Measurements from ENCODE around the gene SELENON. TPM values are rescaled to one million over a fixed set of nuclear protein-coding genes. Genes with fewer than 3 reads are reported as not detected.

Gene SELENON
- total RNA-seq, 4 donors from 2014 or later: 20.0 to 51.0 (median 43.3) TPM

DNA sequence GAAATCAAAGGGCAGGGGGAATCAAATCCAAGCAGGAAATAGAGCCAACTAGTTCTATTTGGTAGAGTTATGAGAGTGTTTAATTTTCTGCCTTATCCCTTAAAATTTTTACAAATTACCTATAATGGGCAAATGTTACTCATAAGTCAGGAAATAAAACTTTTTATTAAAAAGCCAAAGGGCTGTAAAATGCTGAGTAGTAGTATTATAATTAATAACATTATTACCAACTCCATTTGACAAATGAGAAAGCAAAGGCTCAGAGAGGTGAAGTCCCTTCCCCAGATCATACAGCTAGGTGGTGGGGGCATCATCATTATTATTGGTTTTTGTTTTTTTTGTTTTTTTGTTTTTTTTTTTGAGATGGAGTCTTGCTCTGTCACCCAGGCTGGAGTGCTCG is 3.4 kb downstream of the SELENON start:
- H3K4me3 ChIP-seq: no peak overlapping the region
- peaks cover 58 to 66% of the 10 kb centered on the region in 2 donors for H3K4me1 ChIP-seq
- intact Hi-C loops (cut with DNase I; ENCODE audit: low total_unique reads) (loop anchor here (5.0 to 10.0 kb wide), 3 partner anchors 261 to 569 kb away; partner anchors contain the start of genes LDLRAP1, MACO1 and SYF2), in situ Hi-C loops (cut with MboI; ENCODE audit: low sequenced_read_pairs in 4 of 4) (loop anchor here in 1 of 4 donors (5.0 to 10.0 kb wide), 2 partner anchors 59 to 191 kb away; no protein-coding TSS in a partner anchor)
- peaks cover 0 to under 1% of the 10 kb centered on the region in 2 donors for H3K36me3 ChIP-seq
- DNase-seq (no peak), ATAC-seq (no peak)
- no peak for TF ChIP-seq CTCF (IDR thresholded peaks at IDR 0.05 in 4 of 5, conservative IDR thresholded peaks at IDR 0.05 in 1 of 5)
- no peak for TF ChIP-seq POLR2A (IDR thresholded peaks at IDR 0.05)
- H3K9me3 ChIP-seq: no peaks in the 10 kb centered on the region
- peak overlapping the region; percentile 79 to 85 (median 82) for H3K27ac ChIP-seq
- H3K27me3 ChIP-seq: no peaks in the 10 kb centered on the region

- intact Hi-C loops (cut with DNase I; ENCODE audit: low total_unique reads): loop anchor here (2.0 to 10.0 kb wide), 4 partner anchors 188 to 570 kb away; partner anchors contain the start of genes LDLRAP1, MACO1, MAN1C1 and SYF2
- in situ Hi-C loops (cut with MboI; ENCODE audit: low sequenced_read_pairs in 4 of 4): loop anchor here in 1 of 4 donors (5.0 to 10.0 kb wide), 2 partner anchors 60 to 192 kb away; no protein-coding TSS in a partner anchor
- Histone ChIP-seq H3K4me3 (no peak overlapping the region), H3K27me3 (no peaks in the 10 kb centered on the region), H3K36me3 (peaks cover 0 to 10% of the 10 kb centered on the region in 2 donors), H3K27ac (peak overlapping the region; percentile 79 to 85 (median 82)), H3K9me3 (no peaks in the 10 kb centered on the region), H3K4me1 (peaks cover 58 to 61% of the 10 kb centered on the region in 2 donors)
- TF ChIP-seq CTCF (IDR thresholded peaks at IDR 0.05 in 4 of 5, conservative IDR thresholded peaks at IDR 0.05 in 1 of 5) (no peak), POLR2A (IDR thresholded peaks at IDR 0.05) (no peak)
- DNase-seq: peak; percentile 27 to 70
- peak; percentile 64 to 69 for ATAC-seq
Measured at GRCh38 chr1:25804244-25804963, 4.4 kb downstream of the SELENON start.

DNA sequence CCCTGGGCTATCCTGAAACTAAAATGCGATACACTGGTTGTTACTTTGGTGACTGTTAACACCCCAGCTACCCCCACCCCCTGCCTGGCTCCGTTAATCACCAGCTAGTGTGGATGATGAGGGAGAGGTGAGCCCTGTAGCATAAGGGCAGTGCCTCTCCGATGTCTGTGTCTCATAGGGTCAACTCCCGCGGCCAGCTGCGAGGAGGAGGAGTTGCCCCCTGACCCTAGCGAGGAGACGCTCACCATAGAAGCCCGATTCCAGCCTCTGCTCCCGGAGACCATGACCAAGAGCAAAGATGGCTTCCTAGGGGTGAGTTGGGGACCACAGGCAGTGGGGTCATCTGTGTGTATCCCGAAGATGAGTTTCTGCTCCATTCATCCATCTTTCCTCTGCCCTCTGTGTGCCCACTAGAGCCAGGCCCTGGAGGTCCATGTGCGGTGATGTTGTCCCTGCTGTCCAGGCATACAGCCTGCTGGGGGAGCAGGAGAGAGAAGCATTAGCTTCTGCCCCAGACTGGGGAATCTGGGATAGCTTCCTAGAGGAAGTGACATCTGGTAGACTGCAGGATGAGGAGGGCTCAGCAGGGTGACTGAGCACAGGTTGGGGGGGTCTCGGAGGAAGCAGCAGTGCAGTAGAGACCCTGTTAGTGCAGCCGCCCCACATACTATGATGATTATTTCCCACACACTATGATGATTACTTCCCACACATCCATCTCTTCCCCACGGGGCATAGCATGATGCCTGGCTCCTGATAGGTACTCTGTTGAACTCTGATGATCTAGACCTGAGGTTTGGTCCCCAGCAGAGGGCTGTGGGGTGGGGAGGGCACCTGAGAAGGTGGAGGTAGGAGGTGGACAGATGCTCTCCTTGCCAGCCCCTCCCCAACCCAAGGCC is 5.2 kb downstream of the SELENON start:
- no peak for DNase-seq
- no peak for TF ChIP-seq POLR2A (IDR thresholded peaks at IDR 0.05)
- TF ChIP-seq CTCF (IDR thresholded peaks at IDR 0.05 in 4 of 5, conservative IDR thresholded peaks at IDR 0.05 in 1 of 5): no peak
- Histone ChIP-seq H3K27ac (peak overlapping the region; percentile 79 to 85 (median 82)), H3K4me3 (no peak overlapping the region), H3K27me3 (no peaks in the 10 kb centered on the region), H3K9me3 (no peaks in the 10 kb centered on the region), H3K4me1 (peaks cover 58% of the 10 kb centered on the region in 2 donors), H3K36me3 (peaks cover 0 to 18% of the 10 kb centered on the region in 2 donors)
- no peak for ATAC-seq
- in situ Hi-C loops (cut with MboI; ENCODE audit: low sequenced_read_pairs in 4 of 4) (loop anchor here in 1 of 4 donors (5.0 to 10.0 kb wide), 2 partner anchors 60 to 193 kb away; no protein-coding TSS in a partner anchor), intact Hi-C loops (cut with DNase I; ENCODE audit: low total_unique reads) (loop anchor here (2.0 to 10.0 kb wide), 4 partner anchors 188 to 570 kb away; partner anchors contain the start of genes LDLRAP1, MACO1, MAN1C1 and SYF2)

GRCh38 chr1:25805863-25806225 is 5.9 kb downstream of the SELENON start:
- intact Hi-C loops (cut with DNase I; ENCODE audit: low total_unique reads): loop anchor here (2.0 to 10.0 kb wide), 3 partner anchors 189 to 571 kb away; partner anchors contain the start of genes MACO1, MAN1C1 and SYF2
- peaks cover 60% of the 10 kb centered on the region in 2 donors for H3K4me1 ChIP-seq
- TF ChIP-seq POLR2A (IDR thresholded peaks at IDR 0.05) (no peak), CTCF (IDR thresholded peaks at IDR 0.05 in 4 of 5, conservative IDR thresholded peaks at IDR 0.05 in 1 of 5) (no peak)
- no peaks in the 10 kb centered on the region for H3K27me3 ChIP-seq
- DNase-seq (peak; percentile 57 to 80), ATAC-seq (peak; percentile 70 to 76)
- in situ Hi-C loops (cut with MboI; ENCODE audit: low sequenced_read_pairs in 4 of 4): loop anchor here in 1 of 4 donors (10.0 kb wide), 1 partner anchor 61 kb away; no protein-coding TSS in a partner anchor
- peak overlapping the region; percentile 79 to 85 (median 82) for H3K27ac ChIP-seq
- H3K36me3 ChIP-seq: peaks cover 0 to 21% of the 10 kb centered on the region in 2 donors
- no peak overlapping the region for H3K4me3 ChIP-seq
- H3K9me3 ChIP-seq: no peaks in the 10 kb centered on the region

All from gastrocnemius medialis (tissue), 4 donors.